Measurements from ENCODE around the gene TMEM100.

DNA sequence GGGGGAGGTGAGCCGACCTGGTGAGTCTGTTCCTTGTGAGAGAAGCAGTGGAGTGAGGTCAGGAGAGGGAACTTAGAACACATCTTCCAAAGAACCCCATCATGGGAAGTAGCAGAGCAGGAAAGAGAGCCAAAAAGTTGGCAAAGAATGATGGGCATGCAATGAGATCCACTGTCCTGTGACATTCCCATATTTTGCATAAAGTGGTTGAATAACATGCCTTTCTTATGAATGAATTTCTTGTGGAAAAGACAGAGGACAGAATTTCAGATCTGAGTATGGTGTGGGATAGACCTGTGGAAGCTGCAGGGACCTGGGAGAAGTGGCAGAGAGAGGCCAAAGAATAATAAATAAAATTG lies 41.3 kb downstream of the TMEM100 start:
- TF ChIP-seq, protein P1, sequence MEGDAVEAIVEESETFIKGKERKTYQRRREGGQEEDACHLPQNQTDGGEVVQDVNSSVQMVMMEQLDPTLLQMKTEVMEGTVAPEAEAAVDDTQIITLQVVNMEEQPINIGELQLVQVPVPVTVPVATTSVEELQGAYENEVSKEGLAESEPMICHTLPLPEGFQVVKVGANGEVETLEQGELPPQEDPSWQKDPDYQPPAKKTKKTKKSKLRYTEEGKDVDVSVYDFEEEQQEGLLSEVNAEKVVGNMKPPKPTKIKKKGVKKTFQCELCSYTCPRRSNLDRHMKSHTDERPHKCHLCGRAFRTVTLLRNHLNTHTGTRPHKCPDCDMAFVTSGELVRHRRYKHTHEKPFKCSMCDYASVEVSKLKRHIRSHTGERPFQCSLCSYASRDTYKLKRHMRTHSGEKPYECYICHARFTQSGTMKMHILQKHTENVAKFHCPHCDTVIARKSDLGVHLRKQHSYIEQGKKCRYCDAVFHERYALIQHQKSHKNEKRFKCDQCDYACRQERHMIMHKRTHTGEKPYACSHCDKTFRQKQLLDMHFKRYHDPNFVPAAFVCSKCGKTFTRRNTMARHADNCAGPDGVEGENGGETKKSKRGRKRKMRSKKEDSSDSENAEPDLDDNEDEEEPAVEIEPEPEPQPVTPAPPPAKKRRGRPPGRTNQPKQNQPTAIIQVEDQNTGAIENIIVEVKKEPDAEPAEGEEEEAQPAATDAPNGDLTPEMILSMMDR (conservative IDR thresholded peaks at IDR 0.05 in 1 of 2, IDR thresholded peaks at IDR 0.05 in 1 of 2; ENCODE audit: low read depth in 1 of 2, low read length in 2 of 2): no peak
- no peak for TF ChIP-seq EZH2 (IDR thresholded peaks at IDR 0.05; ENCODE audit: low read length, missing control alignments)
